Neuron (in vitro differentiated cells): ENCODE results near the gene RGL3.
"Not testable (repeated sequence)": the region's sequence is repeated elsewhere in the genome, so short reads cannot be mapped to it uniquely, and the experiment has no call there.

Experiments used
- H2AFZ ChIP-seq: one replicate; pipeline ENCODE4 v1.6.1; 2013; ENCODE audit warnings: low read depth, mild to moderate bottlenecking, inconsistent platforms, low read length, moderate library complexity
- H3K27me3 ChIP-seq: one replicate; pipeline ENCODE4 v1.6.1; 2013; ENCODE audit warnings: low read length; ENCODE audit not compliant: insufficient read depth
- H3K36me3 ChIP-seq: one replicate; pipeline ENCODE4 v1.6.1; 2013; ENCODE audit warnings: low read length; ENCODE audit not compliant: insufficient read depth
- H3K4me1 ChIP-seq: one replicate; pipeline ENCODE4 v1.6.1; 2013; ENCODE audit warnings: low read length; ENCODE audit not compliant: insufficient read depth
- H3K4me3 ChIP-seq: 2 replicates; pipeline ENCODE4 v1.5.1; 2013; ENCODE audit warnings: mild to moderate bottlenecking, low read length, moderate library complexity
- H3K9me3 ChIP-seq: one replicate; pipeline ENCODE4 v1.6.1; 2013; ENCODE audit warnings: low read length

RGL3 gene

GRCh38 chr19:11418549-11419506 is at the start of gene RGL3:
Gene RGL3 (minus strand): TSS chr19:11419314. CDS start chr19:11419278, 36 bp downstream.
- peak within 1 kb of the TSS; percentile 3 for H2AFZ ChIP-seq
- H3K4me1 ChIP-seq: peaks cover 17% of the 10 kb centered on the region
- no peaks in the 10 kb centered on the region for H3K36me3 ChIP-seq
- H3K27me3 ChIP-seq: peaks cover 68% of the 10 kb centered on the region
- H3K9me3 ChIP-seq: peaks cover 16% of the 10 kb centered on the region
- H3K4me3 ChIP-seq: peak within 1 kb of the TSS; percentile 12

- not testable (repeated sequence) for H3K4me3 ChIP-seq, H3K27me3 ChIP-seq, H3K9me3 ChIP-seq, H3K4me1 ChIP-seq, H2AFZ ChIP-seq
- peaks cover 47% of the 10 kb centered on the region for H3K36me3 ChIP-seq
Measured at GRCh38 chr19:11468266-11468845, 49.2 kb upstream of the RGL3 start.

GRCh38 chr19:11465600-11465999 is 46.5 kb upstream of the RGL3 start:
- no peaks in the 10 kb centered on the region for H3K4me1 ChIP-seq
- no peaks in the 10 kb centered on the region for H3K27me3 ChIP-seq
- no peak overlapping the region for H2AFZ ChIP-seq
- no peaks in the 10 kb centered on the region for H3K9me3 ChIP-seq
- no peak overlapping the region for H3K4me3 ChIP-seq
- peaks cover 42% of the 10 kb centered on the region for H3K36me3 ChIP-seq

- no peaks in the 10 kb centered on the region for H3K27me3 ChIP-seq
- H3K36me3 ChIP-seq: peaks cover 47% of the 10 kb centered on the region
- H3K4me3 ChIP-seq: no peak overlapping the region
- H3K4me1 ChIP-seq: no peaks in the 10 kb centered on the region
- H2AFZ ChIP-seq: no peak overlapping the region
- no peaks in the 10 kb centered on the region for H3K9me3 ChIP-seq
Measured at GRCh38 chr19:11464333-11465265, 45.5 kb upstream of the RGL3 start.

- H3K36me3 ChIP-seq: peaks cover 52% of the 10 kb centered on the region
- H2AFZ ChIP-seq: no peak overlapping the region
- H3K27me3 ChIP-seq: no peaks in the 10 kb centered on the region
Measured at GRCh38 chr19:11463391-11463790, 44.3 kb upstream of the RGL3 start.

GRCh38 chr19:11461453-11461852 is 42.3 kb upstream of the RGL3 start:
- Histone ChIP-seq H3K9me3 (no peaks in the 10 kb centered on the region), H3K36me3 (peaks cover 59% of the 10 kb centered on the region), H2AFZ (no peak overlapping the region), H3K27me3 (no peaks in the 10 kb centered on the region), H3K4me3 (no peak overlapping the region), H3K4me1 (no peaks in the 10 kb centered on the region)

More at GRCh38 chr19:11463391-11463790, 44.3 kb upstream of the RGL3 start:
- H3K9me3 ChIP-seq: no peaks in the 10 kb centered on the region
- H3K4me1 ChIP-seq: no peaks in the 10 kb centered on the region
- no peak overlapping the region for H3K4me3 ChIP-seq

- Histone ChIP-seq H2AFZ (no peak overlapping the region), H3K27me3 (no peaks in the 10 kb centered on the region), H3K36me3 (peaks cover 59% of the 10 kb centered on the region), H3K9me3 (no peaks in the 10 kb centered on the region), H3K4me3 (no peak overlapping the region), H3K4me1 (no peaks in the 10 kb centered on the region)
Measured at GRCh38 chr19:11460207-11460606, 41.1 kb upstream of the RGL3 start.

GRCh38 chr19:11458912-11459311 is 39.8 kb upstream of the RGL3 start:
- H3K9me3 ChIP-seq, H3K4me3 ChIP-seq, H2AFZ ChIP-seq, H3K4me1 ChIP-seq, H3K27me3 ChIP-seq: not testable (repeated sequence)
- H3K36me3 ChIP-seq: peaks cover 56% of the 10 kb centered on the region

GRCh38 chr19:11458236-11458900 is 39.3 kb upstream of the RGL3 start:
- Histone ChIP-seq H2AFZ (no peak overlapping the region), H3K4me3 (no peak overlapping the region), H3K27me3 (no peaks in the 10 kb centered on the region), H3K9me3 (no peaks in the 10 kb centered on the region), H3K36me3 (peaks cover 56% of the 10 kb centered on the region), H3K4me1 (no peaks in the 10 kb centered on the region)

- H3K9me3 ChIP-seq: no peaks in the 10 kb centered on the region
Measured at GRCh38 chr19:11457831-11458230, 38.7 kb upstream of the RGL3 start.

GRCh38 chr19:11457115-11457514 is 38.0 kb upstream of the RGL3 start:
- Histone ChIP-seq H3K9me3 (no peaks in the 10 kb centered on the region), H3K4me3 (no peak overlapping the region), H3K27me3 (no peaks in the 10 kb centered on the region), H3K4me1 (peaks cover 9% of the 10 kb centered on the region), H3K36me3 (peaks cover 54% of the 10 kb centered on the region), H2AFZ (no peak overlapping the region)

More at GRCh38 chr19:11457831-11458230, 38.7 kb upstream of the RGL3 start:
- Histone ChIP-seq H3K36me3 (peaks cover 53% of the 10 kb centered on the region), H3K4me1 (peaks cover 1% of the 10 kb centered on the region), H3K27me3 (no peaks in the 10 kb centered on the region), H3K4me3 (no peak overlapping the region), H2AFZ (no peak overlapping the region)

- H3K4me3 ChIP-seq: no peak overlapping the region
- no peak overlapping the region for H2AFZ ChIP-seq
- H3K9me3 ChIP-seq: no peaks in the 10 kb centered on the region
- H3K27me3 ChIP-seq: no peaks in the 10 kb centered on the region
- peaks cover 53% of the 10 kb centered on the region for H3K36me3 ChIP-seq
- peaks cover 13% of the 10 kb centered on the region for H3K4me1 ChIP-seq
Measured at GRCh38 chr19:11456659-11457058, 37.5 kb upstream of the RGL3 start.
